EH (cell line): ENCODE data around the gene USP7.

Experiments
- DNase-seq: peaks from one replicate; pipeline ENCODE4 v3.0.0-alpha.2; 2015; ENCODE audit warnings: low read depth

USP7 gene

GRCh38 chr16:8899709-8900317 is 63.9 kb downstream of the USP7 start:
- DNase-seq: no peak

GRCh38 chr16:8898660-8899318 is 64.9 kb downstream of the USP7 start:
- DNase-seq: no peak

GRCh38 chr16:8894736-8895334 is 68.9 kb downstream of the USP7 start:
- DNase-seq: no peak

- no peak for DNase-seq
Observed at GRCh38 chr16:8893976-8894690, 69.6 kb downstream of the USP7 start.

DNA sequence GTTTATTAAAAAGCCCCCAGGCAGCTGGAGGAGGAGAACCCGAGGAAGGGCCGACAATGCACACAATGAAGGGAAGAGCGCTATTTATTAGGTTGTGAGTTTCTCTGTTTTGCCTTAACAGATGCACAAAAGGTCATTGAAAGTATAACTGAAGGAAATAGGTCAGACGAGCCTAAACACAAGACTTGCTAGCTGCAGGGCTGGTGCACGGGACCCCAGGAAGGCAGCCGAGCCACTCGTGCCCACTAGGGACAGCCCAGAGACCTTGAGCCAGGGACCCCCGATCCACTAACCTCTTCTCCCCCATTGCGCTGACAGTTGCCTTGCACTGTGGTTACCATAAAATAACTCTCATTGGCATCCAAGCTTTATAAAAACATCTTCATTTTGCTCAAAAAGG is 70.3 kb downstream of the USP7 start:
- no peak for DNase-seq

GRCh38 chr16:8892101-8892575 is 71.6 kb downstream of the USP7 start:
- no peak for DNase-seq

- no peak for DNase-seq
Observed at GRCh38 chr16:8890549-8890921, 73.2 kb downstream of the USP7 start.

DNA sequence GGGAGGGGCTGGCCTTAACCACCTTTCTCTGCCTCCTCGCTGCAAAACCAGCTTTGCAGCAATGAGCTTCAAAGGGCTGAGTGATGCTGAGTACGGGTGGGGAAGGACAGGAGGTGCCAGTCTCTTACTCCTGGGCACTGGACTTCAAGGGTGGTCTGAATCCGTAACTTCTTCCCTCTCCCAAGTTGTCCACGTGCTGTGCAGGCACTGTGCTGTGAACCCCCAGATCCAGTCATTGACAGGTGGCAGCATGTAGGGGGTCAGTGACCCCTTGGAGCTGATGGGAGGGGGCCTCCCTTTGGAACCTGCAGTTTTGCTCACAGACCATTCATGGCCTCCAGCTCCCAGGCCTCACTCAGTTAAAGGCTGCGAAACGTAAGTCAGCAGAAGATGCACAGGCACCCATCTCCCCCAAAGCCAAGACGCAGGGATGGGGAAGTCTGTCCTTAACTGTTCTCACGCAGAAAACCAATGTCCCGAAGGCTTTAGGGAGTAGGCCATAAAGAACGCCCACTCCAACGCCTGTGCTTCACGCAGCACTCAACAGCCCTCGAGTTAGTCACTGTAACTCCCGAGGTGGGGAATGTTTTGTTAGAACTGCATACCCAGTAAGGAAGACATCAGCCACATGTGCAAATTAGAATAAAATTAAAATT is 73.7 kb downstream of the USP7 start:
- no peak for DNase-seq

DNA sequence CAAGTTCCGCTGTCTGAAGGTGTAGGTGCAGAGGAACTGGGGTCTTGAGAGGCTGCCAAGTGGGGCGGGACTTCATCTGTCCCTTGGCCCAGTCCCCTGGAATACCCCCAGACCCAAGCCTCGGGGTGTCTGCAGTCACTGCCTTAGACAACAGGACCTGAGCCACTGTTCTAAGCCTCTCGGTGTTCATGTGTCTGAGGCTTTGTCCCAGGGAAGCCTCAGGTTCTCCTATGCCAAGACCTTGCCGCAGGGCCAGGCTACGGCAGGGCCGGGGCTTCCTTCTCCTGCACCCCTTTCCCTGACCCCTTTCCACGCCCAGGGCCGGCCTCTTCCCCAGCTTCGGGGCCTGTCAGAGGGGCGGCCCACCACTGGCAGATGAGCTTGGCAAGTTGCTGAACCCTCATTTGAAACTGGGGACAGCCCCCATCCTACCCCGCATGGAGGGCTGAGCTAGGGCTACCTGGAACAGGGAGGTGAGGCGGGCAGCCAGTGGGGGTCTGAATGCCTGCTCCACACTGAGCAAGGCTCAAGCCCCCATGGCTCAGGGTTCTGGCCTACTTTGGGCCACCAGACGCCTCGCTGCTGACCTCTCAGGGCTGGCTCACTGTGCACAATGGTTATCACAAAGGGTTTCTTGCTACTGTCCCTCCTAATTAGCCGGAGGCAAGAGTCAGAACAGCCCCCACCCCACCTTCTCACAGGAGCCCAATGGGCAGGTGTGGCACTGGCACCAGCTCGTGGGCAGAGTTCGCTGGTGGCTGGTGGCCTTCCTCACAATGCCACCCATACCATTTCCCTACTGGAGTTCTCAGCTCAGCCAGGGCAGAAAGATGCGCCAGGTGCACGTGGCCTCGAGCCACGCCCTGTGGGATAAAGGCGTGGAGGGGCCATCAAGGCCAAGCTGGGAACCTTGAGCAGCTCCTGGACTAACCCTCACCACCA is 74.5 kb downstream of the USP7 start:
- no peak for DNase-seq

GRCh38 chr16:8887952-8888560 is 75.7 kb downstream of the USP7 start:
- DNase-seq: peak; percentile 89

- no peak for DNase-seq
Observed at GRCh38 chr16:8887431-8887765, 76.3 kb downstream of the USP7 start.

GRCh38 chr16:8886593-8887430 is 76.9 kb downstream of the USP7 start:
- no peak for DNase-seq

GRCh38 chr16:8885674-8886592 is 77.8 kb downstream of the USP7 start:
- DNase-seq: peak; percentile 70

- no peak for DNase-seq
Observed at GRCh38 chr16:8882725-8883377, 80.9 kb downstream of the USP7 start.

DNA sequence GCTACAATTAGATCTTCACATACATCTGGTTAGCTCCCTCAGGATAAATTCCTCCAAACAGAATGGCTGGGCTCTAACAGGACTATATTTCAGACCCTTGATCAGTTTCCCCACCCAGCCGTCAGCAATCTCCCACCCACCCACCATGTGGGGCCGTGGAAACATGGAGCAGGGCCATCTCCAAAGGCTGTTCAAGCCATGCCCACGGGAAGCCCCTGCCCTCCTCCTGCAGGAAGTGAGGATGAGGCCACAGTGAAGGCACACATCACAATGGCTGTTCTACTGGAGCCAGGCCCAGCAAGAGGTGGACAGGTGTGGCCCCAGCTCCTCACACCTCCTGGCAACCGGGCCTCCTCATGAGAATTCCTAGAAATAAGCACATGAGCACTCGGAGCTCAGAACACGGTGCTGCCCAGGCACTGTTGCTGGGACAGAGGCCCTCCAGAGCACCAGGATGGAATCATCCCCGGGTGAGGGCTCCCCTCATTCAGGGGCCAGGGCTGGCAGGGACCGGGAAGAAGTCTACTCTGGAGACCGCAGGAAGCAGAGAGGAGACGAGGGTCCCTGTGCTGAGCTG is 81.6 kb downstream of the USP7 start, which contains the start of gene LITAFD:
Gene LITAFD, plus strand, starts transcription at position 311 of the 577 bp plus-strand sequence. CDS start 2,005 bp downstream, outside the sequence.
- DNase-seq: no peak

DNA sequence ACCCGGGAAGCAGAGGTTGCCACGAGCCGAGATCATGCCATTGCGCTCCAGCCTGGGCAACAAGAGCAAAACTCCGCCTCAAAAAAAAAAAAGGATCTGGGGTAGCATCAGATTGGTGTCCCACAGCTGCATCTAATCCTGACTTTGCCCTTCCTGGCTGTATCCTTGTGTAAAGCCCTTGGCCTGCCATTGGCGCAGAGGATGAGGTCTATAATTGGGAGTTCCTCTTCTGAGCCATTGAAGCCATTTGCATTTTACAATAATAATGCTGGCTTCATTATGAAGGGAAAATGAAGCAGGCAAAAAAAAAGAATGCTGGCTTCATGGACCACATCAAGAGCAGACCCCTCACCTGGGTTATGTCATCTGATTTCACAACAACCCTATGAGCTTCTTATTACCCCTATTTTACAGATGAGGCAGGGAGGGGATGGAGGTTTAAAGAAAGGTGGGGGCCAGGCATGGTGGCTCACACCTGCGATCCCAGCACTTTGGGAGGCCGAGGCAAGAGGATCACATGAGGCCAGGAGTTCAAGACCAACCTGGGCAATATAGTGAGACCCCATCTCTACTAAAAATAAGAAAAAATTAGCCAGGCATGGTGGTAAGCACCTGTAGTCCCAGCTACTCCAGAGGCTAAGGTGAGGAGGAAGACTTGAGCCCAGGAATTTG is 82.7 kb downstream of the USP7 start:
- no peak for DNase-seq

GRCh38 chr16:8878523-8878911 is 85.2 kb downstream of the USP7 start:
- peak; percentile 93 for DNase-seq
